ENCODE data around the gene KRTAP4-2.

KRTAP4-2 gene

DNA sequence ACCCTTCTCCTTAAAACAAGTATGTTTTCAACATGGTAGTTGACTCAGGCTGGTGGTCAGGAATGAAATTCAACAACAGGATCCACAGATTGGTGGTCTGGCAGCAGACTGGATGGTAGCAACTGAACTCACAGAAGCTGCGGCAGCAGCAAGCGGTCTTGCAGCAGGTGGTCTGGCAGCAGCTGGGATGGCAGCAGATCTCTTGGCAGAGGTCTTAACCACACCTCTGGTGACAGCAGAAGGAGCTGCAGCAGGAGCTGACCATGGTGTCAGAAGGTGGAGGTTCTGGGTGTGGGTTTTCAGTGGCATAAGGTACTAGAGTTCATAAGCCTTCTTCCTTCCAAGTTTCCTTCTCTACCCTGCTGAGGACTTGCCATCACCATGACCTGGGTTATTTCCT is 8.9 kb upstream of the KRTAP4-2 start:
- no peaks in the 10 kb centered on the region for H3K9me3 ChIP-seq (ENCODE audit: insufficient read depth, low read length, severe bottlenecking)
- no peak overlapping the region for H3K9ac ChIP-seq (ENCODE audit: low read depth, low read length)
- H3K4me2 ChIP-seq (ENCODE audit: insufficient read depth, low read length) = no peak overlapping the region
- H3K36me3 ChIP-seq (ENCODE audit: insufficient read depth, low read length) = no peaks in the 10 kb centered on the region
- no peak overlapping the region for H2AFZ ChIP-seq (ENCODE audit: low read depth, low read length)
- TF ChIP-seq, protein P1, sequence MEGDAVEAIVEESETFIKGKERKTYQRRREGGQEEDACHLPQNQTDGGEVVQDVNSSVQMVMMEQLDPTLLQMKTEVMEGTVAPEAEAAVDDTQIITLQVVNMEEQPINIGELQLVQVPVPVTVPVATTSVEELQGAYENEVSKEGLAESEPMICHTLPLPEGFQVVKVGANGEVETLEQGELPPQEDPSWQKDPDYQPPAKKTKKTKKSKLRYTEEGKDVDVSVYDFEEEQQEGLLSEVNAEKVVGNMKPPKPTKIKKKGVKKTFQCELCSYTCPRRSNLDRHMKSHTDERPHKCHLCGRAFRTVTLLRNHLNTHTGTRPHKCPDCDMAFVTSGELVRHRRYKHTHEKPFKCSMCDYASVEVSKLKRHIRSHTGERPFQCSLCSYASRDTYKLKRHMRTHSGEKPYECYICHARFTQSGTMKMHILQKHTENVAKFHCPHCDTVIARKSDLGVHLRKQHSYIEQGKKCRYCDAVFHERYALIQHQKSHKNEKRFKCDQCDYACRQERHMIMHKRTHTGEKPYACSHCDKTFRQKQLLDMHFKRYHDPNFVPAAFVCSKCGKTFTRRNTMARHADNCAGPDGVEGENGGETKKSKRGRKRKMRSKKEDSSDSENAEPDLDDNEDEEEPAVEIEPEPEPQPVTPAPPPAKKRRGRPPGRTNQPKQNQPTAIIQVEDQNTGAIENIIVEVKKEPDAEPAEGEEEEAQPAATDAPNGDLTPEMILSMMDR (IDR thresholded peaks at IDR 0.05; ENCODE audit: borderline replicate concordance, extremely low read depth, low read length, poor library complexity, severe bottlenecking) = no peak
- no peak for TF ChIP-seq EZH2 (IDR thresholded peaks at IDR 0.05; ENCODE audit: borderline replicate concordance, low read depth, low read length, severe bottlenecking)
- H3K27ac ChIP-seq (ENCODE audit: low read length) = no peak overlapping the region
- no peak overlapping the region for H3K4me3 ChIP-seq (ENCODE audit: low read depth in 1 of 2, low read length in 2 of 2)
- H4K20me1 ChIP-seq (ENCODE audit: insufficient read depth, low read length) = no peaks in the 10 kb centered on the region
- no peaks in the 10 kb centered on the region for H3K79me2 ChIP-seq (ENCODE audit: insufficient read depth, low read length)
- H3K4me1 ChIP-seq (ENCODE audit: insufficient read depth, low read length) = no peaks in the 10 kb centered on the region
- DNase-seq (no peak), ATAC-seq (ENCODE audit: insufficient read depth, low read depth) (no peak)
- peaks cover 3% of the 10 kb centered on the region for H3K27me3 ChIP-seq (ENCODE audit: insufficient read depth, low read length, poor library complexity)

DNA sequence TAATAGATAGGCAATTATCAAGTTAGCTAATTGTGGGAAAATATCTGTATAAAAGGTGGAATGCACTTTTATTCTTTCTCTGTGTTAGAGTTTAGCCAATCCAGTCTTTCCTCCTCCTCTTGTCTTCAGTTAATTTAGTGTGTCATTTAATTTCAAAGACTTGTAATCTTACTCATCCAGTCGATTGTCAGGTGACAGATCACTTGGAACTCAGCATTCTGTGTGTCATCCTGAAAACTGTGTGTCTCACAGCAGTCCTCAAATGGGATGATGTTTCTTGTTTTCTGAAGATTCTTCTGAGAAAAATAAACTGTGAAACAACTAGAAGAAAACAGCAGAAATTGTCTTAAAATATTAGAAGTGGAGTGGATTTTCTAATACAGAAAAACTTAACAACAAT is 7.0 kb upstream of the KRTAP4-2 start:
- Histone ChIP-seq H3K79me2 (ENCODE audit: insufficient read depth, low read length) (no peaks in the 10 kb centered on the region), H3K9me3 (ENCODE audit: insufficient read depth, low read length, severe bottlenecking) (no peaks in the 10 kb centered on the region), H4K20me1 (ENCODE audit: insufficient read depth, low read length) (no peaks in the 10 kb centered on the region), H3K27ac (ENCODE audit: low read length) (no peak overlapping the region), H3K36me3 (ENCODE audit: insufficient read depth, low read length) (no peaks in the 10 kb centered on the region), H3K4me2 (ENCODE audit: insufficient read depth, low read length) (no peak overlapping the region), H2AFZ (ENCODE audit: low read depth, low read length) (no peak overlapping the region), H3K27me3 (ENCODE audit: insufficient read depth, low read length, poor library complexity) (peaks cover 3% of the 10 kb centered on the region), H3K9ac (ENCODE audit: low read depth, low read length) (no peak overlapping the region), H3K4me1 (ENCODE audit: insufficient read depth, low read length) (no peaks in the 10 kb centered on the region), H3K4me3 (ENCODE audit: low read depth in 1 of 2, low read length in 2 of 2) (no peak overlapping the region)
- no peak for ATAC-seq (ENCODE audit: insufficient read depth, low read depth)
- no peak for DNase-seq
- TF ChIP-seq, protein P1 (IDR thresholded peaks at IDR 0.05; ENCODE audit: borderline replicate concordance, extremely low read depth, low read length, poor library complexity, severe bottlenecking) = no peak
- TF ChIP-seq EZH2 (IDR thresholded peaks at IDR 0.05; ENCODE audit: borderline replicate concordance, low read depth, low read length, severe bottlenecking) = no peak

GRCh38 chr17:41184480-41184961 is 6.5 kb upstream of the KRTAP4-2 start, which contains the start of gene KRTAP4-1:
Gene KRTAP4-1 (minus strand): TSS chr17:41184911. CDS start chr17:41184854, 57 bp downstream.
- Histone ChIP-seq H3K27me3 (ENCODE audit: insufficient read depth, low read length, poor library complexity) (peaks cover 5% of the 10 kb centered on the region), H4K20me1 (ENCODE audit: insufficient read depth, low read length) (no peaks in the 10 kb centered on the region), H3K4me3 (ENCODE audit: low read depth in 1 of 2, low read length in 2 of 2) (no peak within 1 kb of the TSS), H2AFZ (ENCODE audit: low read depth, low read length) (no peak within 1 kb of the TSS), H3K27ac (ENCODE audit: low read length) (no peak within 1 kb of the TSS), H3K9me3 (ENCODE audit: insufficient read depth, low read length, severe bottlenecking) (no peaks in the 10 kb centered on the region), H3K9ac (ENCODE audit: low read depth, low read length) (no peak within 1 kb of the TSS), H3K79me2 (ENCODE audit: insufficient read depth, low read length) (no peaks in the 10 kb centered on the region), H3K36me3 (ENCODE audit: insufficient read depth, low read length) (no peaks in the 10 kb centered on the region), H3K4me1 (ENCODE audit: insufficient read depth, low read length) (no peaks in the 10 kb centered on the region), H3K4me2 (ENCODE audit: insufficient read depth, low read length) (no peak within 1 kb of the TSS)
- TF ChIP-seq, protein P1 (IDR thresholded peaks at IDR 0.05; ENCODE audit: borderline replicate concordance, extremely low read depth, low read length, poor library complexity, severe bottlenecking) = no peak
- TF ChIP-seq EZH2 (IDR thresholded peaks at IDR 0.05; ENCODE audit: borderline replicate concordance, low read depth, low read length, severe bottlenecking) = no peak
- DNase-seq (no peak), ATAC-seq (ENCODE audit: insufficient read depth, low read depth) (no peak)
